Hepatocyte (in vitro differentiated cells): Measurements from ENCODE around the gene CFAP90.

Experiments
- EZH2 ChIP-seq: fragments of 200-600 bp; sonication (generic); IDR thresholded peaks from 2 replicates; pipeline ENCODE4 v1.6.1; 2016; ENCODE audit warnings: antibody characterized with exemption, mild to moderate bottlenecking, borderline replicate concordance
- EZH2phosphoT487 ChIP-seq: fragments of 200-600 bp; sonication (generic); IDR thresholded peaks from one replicate; pipeline ENCODE4 v1.6.1; 2018; ENCODE audit warnings: antibody characterized with exemption, mild to moderate bottlenecking, low read depth, moderate library complexity; ENCODE audit not compliant: unreplicated experiment, severe bottlenecking
- TF ChIP-seq, protein P1 (sequence below): fragments of 200-600 bp; sonication (generic); IDR thresholded peaks from 2 replicates; pipeline ENCODE4 v1.5.1; 2016; ENCODE audit warnings: antibody characterized with exemption, mild to moderate bottlenecking; ENCODE audit not compliant: poor library complexity

DNA sequence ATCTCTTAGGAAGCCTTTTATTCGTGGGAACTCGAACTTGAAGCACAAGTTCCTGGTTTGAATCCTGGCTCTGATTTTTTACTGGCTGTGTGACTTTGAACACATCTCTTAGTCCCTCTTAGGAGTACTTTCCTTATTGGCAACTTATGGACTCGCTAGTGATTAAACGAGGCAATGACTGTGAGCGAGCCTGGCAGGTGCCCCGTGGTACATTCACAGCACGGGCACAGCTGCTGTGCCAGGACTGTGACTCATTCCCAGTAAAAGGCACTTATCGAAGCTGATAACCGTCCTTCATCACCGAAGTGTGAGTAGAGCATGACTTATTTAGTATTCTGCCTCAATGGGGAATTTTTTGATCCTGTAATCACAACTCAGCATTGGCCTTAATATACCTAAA is 22.7 kb downstream of the CFAP90 start:
- TF ChIP-seq, protein P1, sequence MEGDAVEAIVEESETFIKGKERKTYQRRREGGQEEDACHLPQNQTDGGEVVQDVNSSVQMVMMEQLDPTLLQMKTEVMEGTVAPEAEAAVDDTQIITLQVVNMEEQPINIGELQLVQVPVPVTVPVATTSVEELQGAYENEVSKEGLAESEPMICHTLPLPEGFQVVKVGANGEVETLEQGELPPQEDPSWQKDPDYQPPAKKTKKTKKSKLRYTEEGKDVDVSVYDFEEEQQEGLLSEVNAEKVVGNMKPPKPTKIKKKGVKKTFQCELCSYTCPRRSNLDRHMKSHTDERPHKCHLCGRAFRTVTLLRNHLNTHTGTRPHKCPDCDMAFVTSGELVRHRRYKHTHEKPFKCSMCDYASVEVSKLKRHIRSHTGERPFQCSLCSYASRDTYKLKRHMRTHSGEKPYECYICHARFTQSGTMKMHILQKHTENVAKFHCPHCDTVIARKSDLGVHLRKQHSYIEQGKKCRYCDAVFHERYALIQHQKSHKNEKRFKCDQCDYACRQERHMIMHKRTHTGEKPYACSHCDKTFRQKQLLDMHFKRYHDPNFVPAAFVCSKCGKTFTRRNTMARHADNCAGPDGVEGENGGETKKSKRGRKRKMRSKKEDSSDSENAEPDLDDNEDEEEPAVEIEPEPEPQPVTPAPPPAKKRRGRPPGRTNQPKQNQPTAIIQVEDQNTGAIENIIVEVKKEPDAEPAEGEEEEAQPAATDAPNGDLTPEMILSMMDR: no peak
- no peak for TF ChIP-seq EZH2
- TF ChIP-seq EZH2phosphoT487: no peak
